ENCODE measurements around the gene B3GAT1. TPM values are rescaled to one million over a fixed set of nuclear protein-coding genes. Genes with fewer than 3 reads are reported as not detected.

B3GAT1 gene
- total and polyA plus RNA-seq, 2 of the 13 experiments (the other 11 are each of a cell fraction or from before 2014, with no cell fraction given), result not detected

DNA sequence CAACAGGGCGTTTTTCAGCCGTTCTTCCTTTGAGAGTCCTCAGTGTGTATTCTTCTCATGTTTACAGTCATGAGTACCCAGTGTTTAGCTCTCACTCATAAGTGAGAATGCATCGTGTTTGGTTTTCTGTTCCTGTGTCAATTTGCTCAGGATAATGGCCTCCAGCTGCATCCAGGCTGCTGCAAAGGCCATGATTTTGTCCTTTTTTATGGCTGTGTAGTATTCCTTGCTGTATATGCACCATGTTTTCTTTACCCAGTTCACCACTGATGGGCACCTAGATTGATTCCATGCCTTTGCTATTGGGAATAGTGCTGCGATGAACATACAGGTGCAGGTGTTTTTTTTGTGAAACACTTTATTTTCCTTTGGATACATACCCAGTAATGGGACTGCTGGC is 23.5 kb downstream of the B3GAT1 start (continued):
- TF ChIP-seq, protein P1, sequence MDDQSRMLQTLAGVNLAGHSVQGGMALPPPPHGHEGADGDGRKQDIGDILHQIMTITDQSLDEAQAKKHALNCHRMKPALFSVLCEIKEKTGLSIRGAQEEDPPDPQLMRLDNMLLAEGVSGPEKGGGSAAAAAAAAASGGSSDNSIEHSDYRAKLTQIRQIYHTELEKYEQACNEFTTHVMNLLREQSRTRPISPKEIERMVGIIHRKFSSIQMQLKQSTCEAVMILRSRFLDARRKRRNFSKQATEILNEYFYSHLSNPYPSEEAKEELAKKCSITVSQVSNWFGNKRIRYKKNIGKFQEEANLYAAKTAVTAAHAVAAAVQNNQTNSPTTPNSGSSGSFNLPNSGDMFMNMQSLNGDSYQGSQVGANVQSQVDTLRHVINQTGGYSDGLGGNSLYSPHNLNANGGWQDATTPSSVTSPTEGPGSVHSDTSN (CRISPR knock-in tag; IDR thresholded peaks at IDR 0.05; ENCODE audit: borderline replicate concordance), result no peak

DNA sequence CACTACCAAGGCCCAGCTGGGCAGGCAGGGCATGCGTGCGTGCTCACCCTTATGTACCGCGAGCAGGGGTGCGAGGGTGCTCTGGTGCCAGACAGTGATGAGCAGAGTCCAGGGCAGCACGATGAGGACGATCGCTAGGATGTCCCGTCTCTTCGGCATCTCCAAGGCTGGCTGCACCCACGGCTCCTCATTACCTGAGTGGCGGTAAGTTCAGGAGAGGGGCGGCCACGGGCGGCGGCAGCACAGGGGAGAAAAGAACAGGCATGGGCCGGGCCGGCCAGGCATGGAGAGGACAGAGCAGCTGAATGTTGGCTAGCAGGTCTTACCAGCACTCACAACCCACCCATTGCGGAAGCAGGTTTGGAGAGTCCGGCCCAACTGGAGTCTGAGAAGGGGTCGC is 24.5 kb downstream of the B3GAT1 start:
- ATAC-seq (no peak), DNase-seq (ENCODE audit: low spot score) (no peak), FAIRE-seq (no peak)
- Histone ChIP-seq H3K9me3 (ENCODE audit: low read length) (no peaks in the 10 kb centered on the region), H3K4me3 (replicated peaks in 1 of 3; ENCODE audit: insufficient read depth in 1 of 3, low read depth in 2 of 3, low read length in 3 of 3) (no peak overlapping the region), H3K9ac (ENCODE audit: insufficient read depth, low read depth, low read length) (no peak overlapping the region), H3K4me1 (ENCODE audit: insufficient read depth, low read length) (no peaks in the 10 kb centered on the region), H4K20me1 (ENCODE audit: insufficient read depth, low read length) (no peaks in the 10 kb centered on the region), H3K79me2 (ENCODE audit: insufficient read depth, low read length) (no peaks in the 10 kb centered on the region), H2AFZ (ENCODE audit: low read length) (no peak overlapping the region), H3K27me3 (ENCODE audit: control insufficient read depth in 1 of 2, insufficient read depth in 2 of 2, low read length in 2 of 2) (peaks cover 6 to 48% of the 10 kb centered on the region in 2 experiments; a peak in 4 of 5 replicates), H3K36me3 (replicated peaks in 1 of 2; ENCODE audit: control insufficient read depth in 1 of 2, insufficient read depth in 2 of 2, low read length in 2 of 2) (no peaks in the 10 kb centered on the region), H3K27ac (ENCODE audit: extremely low read length, insufficient read depth, low read length) (no peak overlapping the region), H3K4me2 (ENCODE audit: low read depth, low read length) (no peak overlapping the region)
- in situ Hi-C loops (cut with HindIII; ENCODE audit: extremely low pct_ligation_motif_present, low pct_unique_long_range_greater_than_20kb) (no loop called here), intact Hi-C loops (cut with micrococcal nuclease; ENCODE audit: unreplicated experiment) (no loop called here)
- WGBS (ENCODE audit: low lambda C conversion rate), result 34% methylated on average over 15 of the region's 21 CpGs
- POLR2A ChIA-PET, result no interaction called here
- BruUV-seq (replicated peaks), result no TSS peak
- TF ChIP-seq ZNF766 (CRISPR knock-in tag; IDR thresholded peaks at IDR 0.05; ENCODE audit: borderline replicate concordance) (no peak), ZFP41 (CRISPR knock-in tag; IDR thresholded peaks at IDR 0.05; ENCODE audit: borderline replicate concordance) (no peak), HNRNPK (IDR thresholded peaks at IDR 0.05; ENCODE audit: low read depth, low read length, poor library complexity, severe bottlenecking) (no peak), NFKBIZ (CRISPR knock-in tag; IDR thresholded peaks at IDR 0.05) (no peak), ZFP36L1 (CRISPR knock-in tag; IDR thresholded peaks at IDR 0.05) (no peak), GLI4 (CRISPR knock-in tag; IDR thresholded peaks at IDR 0.05; ENCODE audit: borderline replicate concordance) (no peak), PLRG1 (conservative IDR thresholded peaks at IDR 0.05) (no peak), NRL (CRISPR knock-in tag; IDR thresholded peaks at IDR 0.05; ENCODE audit: borderline replicate concordance) (no peak), ZSCAN12 (CRISPR knock-in tag; IDR thresholded peaks at IDR 0.05) (no peak), ZNF160 (CRISPR knock-in tag; IDR thresholded peaks at IDR 0.05) (no peak), HMGA1 (CRISPR knock-in tag; conservative IDR thresholded peaks at IDR 0.05) (no peak), ZSCAN9 (CRISPR knock-in tag; IDR thresholded peaks at IDR 0.05; ENCODE audit: borderline replicate concordance) (no peak), ELF4 (CRISPR knock-in tag; IDR thresholded peaks at IDR 0.05; ENCODE audit: borderline replicate concordance) (no peak), REL (CRISPR knock-in tag; conservative IDR thresholded peaks at IDR 0.05) (no peak)
- TF ChIP-seq, protein P2, sequence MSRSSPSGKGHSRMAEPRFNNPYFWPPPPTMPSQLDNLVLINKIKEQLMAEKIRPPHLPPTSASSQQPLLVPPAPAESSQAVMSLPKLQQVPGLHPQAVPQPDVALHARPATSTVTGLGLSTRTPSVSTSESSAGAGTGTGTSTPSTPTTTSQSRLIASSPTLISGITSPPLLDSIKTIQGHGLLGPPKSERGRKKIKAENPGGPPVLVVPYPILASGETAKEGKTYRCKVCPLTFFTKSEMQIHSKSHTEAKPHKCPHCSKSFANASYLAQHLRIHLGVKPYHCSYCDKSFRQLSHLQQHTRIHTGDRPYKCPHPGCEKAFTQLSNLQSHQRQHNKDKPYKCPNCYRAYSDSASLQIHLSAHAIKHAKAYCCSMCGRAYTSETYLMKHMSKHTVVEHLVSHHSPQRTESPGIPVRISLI (CRISPR knock-in tag; IDR thresholded peaks at IDR 0.05; ENCODE audit: borderline replicate concordance), result no peak
- TF ChIP-seq, protein P3, sequence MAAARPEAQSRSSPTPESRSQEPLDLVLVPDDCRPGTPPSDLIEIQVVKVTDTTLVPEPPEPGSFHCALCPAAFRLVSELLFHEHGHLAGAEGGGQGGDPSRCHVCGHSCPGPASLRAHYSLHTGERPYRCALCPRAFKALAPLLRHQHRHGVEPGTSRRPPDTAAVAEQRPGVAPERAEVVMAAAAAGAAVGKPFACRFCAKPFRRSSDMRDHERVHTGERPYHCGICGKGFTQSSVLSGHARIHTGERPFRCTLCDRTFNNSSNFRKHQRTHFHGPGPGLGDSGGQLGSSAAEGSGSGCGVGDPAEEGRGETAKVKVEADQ (CRISPR knock-in tag; IDR thresholded peaks at IDR 0.05; ENCODE audit: borderline replicate concordance), result no peak
- CTCF ChIA-PET (ENCODE audit: low intra/inter-chr PET ratio, low total read pairs), result no interaction called here
